Measurements from ENCODE around the gene IGSF11. TPM values are rescaled to one million over a fixed set of nuclear protein-coding genes. Genes with fewer than 3 reads are reported as not detected.
"Not testable (repeated sequence)": the region's sequence is repeated elsewhere in the genome, so short reads cannot be mapped to it uniquely, and the experiment has no call there.

IGSF11 gene
- total RNA-seq, 2 experiments from 2014 or later: 0.53 to 0.58 TPM

- H3K27ac ChIP-seq (ENCODE audit: low read depth in 1 of 2, low read length in 2 of 2): no peak overlapping the region
- no peak overlapping the region for H3K4me3 ChIP-seq (ENCODE audit: low read length)
- CTCF ChIA-PET: interaction anchor here (0.6 kb wide), 1 partner anchor 28 kb away, joined by 3 read pairs; no protein-coding TSS in a partner anchor
- Mint-ChIP-seq H3K9me3 (no peaks in the 10 kb centered on the region), H3K4me3 (no peak overlapping the region), H3K27me3 (peaks cover 6% of the 10 kb centered on the region), H3K36me3 (ENCODE audit: low read depth) (no peaks in the 10 kb centered on the region), H3K4me1 (ENCODE audit: low read depth) (peaks cover 14% of the 10 kb centered on the region), H3K27ac (no peak overlapping the region)
- no peak for TF ChIP-seq CTCF (IDR thresholded peaks at IDR 0.05)
- intact Hi-C loops (cut with DNase I, micrococcal nuclease): no loop called here
- no peaks in the 10 kb centered on the region for H3K4me1 ChIP-seq (ENCODE audit: insufficient read depth, low read length)
- no peaks in the 10 kb centered on the region for H3K27me3 ChIP-seq (ENCODE audit: control insufficient read depth in 1 of 2, insufficient read depth in 2 of 2, low read length in 2 of 2)
- no peaks in the 10 kb centered on the region for H3K36me3 ChIP-seq (ENCODE audit: insufficient read depth, low read length)
- ATAC-seq (ENCODE audit: poor library complexity) (no peak), DNase-seq (no peak)
- H3K9me3 ChIP-seq (ENCODE audit: control insufficient read depth in 1 of 2, insufficient read depth in 1 of 2, low read length in 2 of 2): no peaks in the 10 kb centered on the region
- POLR2A ChIA-PET: no interaction called here
Measured at GRCh38 chr3:118977671-118978392, 56.8 kb downstream of the IGSF11 start.

GRCh38 chr3:118977118-118977517, 57.5 kb downstream of the IGSF11 start:
- H3K27me3 ChIP-seq (ENCODE audit: control insufficient read depth in 1 of 2, insufficient read depth in 2 of 2, low read length in 2 of 2): no peaks in the 10 kb centered on the region
- H3K4me3 ChIP-seq (ENCODE audit: low read length): no peak overlapping the region
- Mint-ChIP-seq H3K27ac (no peak overlapping the region), H3K4me3 (no peak overlapping the region), H3K36me3 (ENCODE audit: low read depth) (no peaks in the 10 kb centered on the region), H3K4me1 (ENCODE audit: low read depth) (peaks cover 14% of the 10 kb centered on the region), H3K27me3 (peaks cover 6% of the 10 kb centered on the region), H3K9me3 (no peaks in the 10 kb centered on the region)
- intact Hi-C loops (cut with DNase I, micrococcal nuclease): no loop called here
- no peaks in the 10 kb centered on the region for H3K9me3 ChIP-seq (ENCODE audit: control insufficient read depth in 1 of 2, insufficient read depth in 1 of 2, low read length in 2 of 2)
- no peak for ATAC-seq (ENCODE audit: poor library complexity)
- H3K4me1 ChIP-seq (ENCODE audit: insufficient read depth, low read length): no peaks in the 10 kb centered on the region
- H3K36me3 ChIP-seq (ENCODE audit: insufficient read depth, low read length): no peaks in the 10 kb centered on the region
- no peak for TF ChIP-seq CTCF (IDR thresholded peaks at IDR 0.05)
- ChIA-PET POLR2A (no interaction called here), CTCF (interaction anchor here (0.6 kb wide), 1 partner anchor 28 kb away, joined by 3 read pairs; no protein-coding TSS in a partner anchor)
- no peak for DNase-seq
- H3K27ac ChIP-seq (ENCODE audit: low read depth in 1 of 2, low read length in 2 of 2): no peak overlapping the region

DNA sequence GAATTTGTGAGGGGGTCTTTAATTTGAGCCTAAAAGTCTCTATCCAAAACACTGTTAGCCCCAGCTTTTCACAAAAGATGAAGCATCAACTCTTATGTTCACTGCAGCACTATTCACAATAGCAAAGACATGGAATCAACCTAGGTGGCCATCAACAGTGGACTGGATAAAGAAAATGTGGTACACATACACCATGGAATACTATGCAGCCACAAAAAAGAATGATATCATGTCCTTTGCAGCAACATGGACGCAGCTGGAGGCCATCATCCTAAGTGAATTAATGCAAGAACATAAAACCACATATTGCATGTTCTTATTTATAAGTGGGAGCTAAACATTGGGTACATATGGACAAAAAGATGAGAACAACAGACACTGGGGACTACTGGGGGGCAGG, 59.2 kb downstream of the IGSF11 start:
- POLR2A ChIA-PET; CTCF ChIA-PET; H3K9me3 ChIP-seq (ENCODE audit: control insufficient read depth in 1 of 2, insufficient read depth in 1 of 2, low read length in 2 of 2); DNase-seq; H3K36me3 Mint-ChIP-seq (ENCODE audit: low read depth); H3K9me3 Mint-ChIP-seq; H3K27ac ChIP-seq (ENCODE audit: low read depth in 1 of 2, low read length in 2 of 2); H3K27ac Mint-ChIP-seq; intact Hi-C loops (cut with DNase I, micrococcal nuclease); H3K4me3 ChIP-seq (ENCODE audit: low read length); H3K27me3 ChIP-seq (ENCODE audit: control insufficient read depth in 1 of 2, insufficient read depth in 2 of 2, low read length in 2 of 2); H3K4me3 Mint-ChIP-seq; H3K36me3 ChIP-seq (ENCODE audit: insufficient read depth, low read length); H3K4me1 ChIP-seq (ENCODE audit: insufficient read depth, low read length); H3K27me3 Mint-ChIP-seq; ATAC-seq (ENCODE audit: poor library complexity): not testable (repeated sequence)
- peaks cover 14% of the 10 kb centered on the region for H3K4me1 Mint-ChIP-seq (ENCODE audit: low read depth)
